ENCODE measurements around the gene PRKCG.
"Not testable (repeated sequence)": the region's sequence is repeated elsewhere in the genome, so short reads cannot be mapped to it uniquely, and the experiment has no call there.

PRKCG gene

GRCh38 chr19:53881482-53882390 lies at the start of gene PRKCG:
Gene PRKCG, plus strand, starts transcription at chr19:53882197. Its CDS starts 298 bp downstream, at chr19:53882495.
- DNase-seq: no peak

- DNase-seq: not testable (repeated sequence)
Measured at GRCh38 chr19:53832861-53833260, 49.1 kb upstream of the PRKCG start.

- not testable (repeated sequence) for DNase-seq
Measured at GRCh38 chr19:53838446-53838845, 43.6 kb upstream of the PRKCG start.

- not testable (repeated sequence) for DNase-seq
Measured at GRCh38 chr19:53840241-53840640, 41.8 kb upstream of the PRKCG start.

- DNase-seq: not testable (repeated sequence)
Measured at GRCh38 chr19:53840914-53841313, 41.1 kb upstream of the PRKCG start.

- no peak for DNase-seq
Measured at GRCh38 chr19:53844849-53845246, 37.1 kb upstream of the PRKCG start.

- no peak for DNase-seq
Measured at GRCh38 chr19:53847555-53847954, 34.4 kb upstream of the PRKCG start.

- DNase-seq: no peak
Measured at GRCh38 chr19:53849237-53849676, 32.7 kb upstream of the PRKCG start.

GRCh38 chr19:53853707-53854106 lies 28.3 kb upstream of the PRKCG start:
- no peak for DNase-seq

GRCh38 chr19:53864308-53864836 lies 17.6 kb upstream of the PRKCG start:
- no peak for DNase-seq

- DNase-seq: no peak
Measured at GRCh38 chr19:53865523-53865917, 16.5 kb upstream of the PRKCG start.

GRCh38 chr19:53865918-53866864 lies 15.8 kb upstream of the PRKCG start:
- DNase-seq: no peak

- DNase-seq: no peak
Measured at GRCh38 chr19:53866865-53867224, 15.2 kb upstream of the PRKCG start.

- DNase-seq: peak; percentile 52
Measured at GRCh38 chr19:53867225-53868090, 14.5 kb upstream of the PRKCG start, which contains the start of gene MYADM. Gene MYADM, plus strand, starts transcription at chr19:53867883. Its CDS starts 5,647 bp downstream, at chr19:53873530.

GRCh38 chr19:53868091-53868891 lies 13.7 kb upstream of the PRKCG start:
- no peak for DNase-seq

- no peak for DNase-seq
Measured at GRCh38 chr19:53868892-53869804, 12.8 kb upstream of the PRKCG start.

GRCh38 chr19:53869805-53870484 lies 12.1 kb upstream of the PRKCG start:
- not testable (repeated sequence) for DNase-seq

- no peak for DNase-seq
Measured at GRCh38 chr19:53870485-53870844, 11.5 kb upstream of the PRKCG start.

- no peak for DNase-seq
Measured at GRCh38 chr19:53871454-53871853, 10.5 kb upstream of the PRKCG start.

- DNase-seq: no peak
Measured at GRCh38 chr19:53872762-53873161, 9.2 kb upstream of the PRKCG start.

All from NCI-H1092 (cell line).